Spleen (tissue), 11 donors: ENCODE measurements around the gene DCUN1D4. TPM values are rescaled to one million over a fixed set of nuclear protein-coding genes. Genes with fewer than 3 reads are reported as not detected.

ENCODE experiments used
- DNase-seq: peaks from one replicate; pipeline ENCODE4 v3.0.0-alpha.2; 2020
- H3K27ac ChIP-seq, 8 donors: fragments of 200-600 bp; sonication (generic) in 7 of 8; 1 replicate in 4 of 8; 2 replicates in 4 of 8; pipeline versions ENCODE4 v1.5.0 to v1.8.0; 2016 to 2021; ENCODE audit warnings: inconsistent platforms in 4 of 8, mild to moderate bottlenecking in 4 of 8, moderate library complexity in 1 of 8
- H3K27me3 ChIP-seq, 7 donors: fragments of 200-600 bp; sonication (generic) in 6 of 7; replicated peaks in 1 of 7; 1 replicate in 4 of 7; 2 replicates in 3 of 7; pipeline versions ENCODE4 v1.5.0 to v1.8.0; 2016 to 2021; ENCODE audit warnings: inconsistent platforms in 3 of 7, mild to moderate bottlenecking in 1 of 7
- H3K36me3 ChIP-seq, 6 donors: fragments of 200-600 bp; sonication (generic) in 5 of 6; 1 replicate in 4 of 6; 2 replicates in 2 of 6; pipeline versions ENCODE4 v1.5.0 to v1.8.0; 2016 to 2021; ENCODE audit warnings: inconsistent platforms in 2 of 6
- H3K4me1 ChIP-seq, 6 donors: fragments of 200-600 bp; sonication (generic) in 5 of 6; 1 replicate in 3 of 6; 2 replicates in 3 of 6; pipeline versions ENCODE4 v1.5.0 to v1.8.0; 2016 to 2021; ENCODE audit warnings: inconsistent platforms in 3 of 6
- H3K4me3 ChIP-seq, 8 donors: fragments of 200-600 bp; sonication (generic) in 7 of 8; 1 replicate in 4 of 8; 2 replicates in 4 of 8; pipeline versions ENCODE4 v1.5.0 to v1.8.0; 2016 to 2021; ENCODE audit warnings: inconsistent platforms in 4 of 8, mild to moderate bottlenecking in 4 of 8, moderate library complexity in 2 of 8
- H3K9me3 ChIP-seq, 8 donors: fragments of 200-600 bp; sonication (generic) in 7 of 8; 1 replicate in 4 of 8; 2 replicates in 4 of 8; pipeline versions ENCODE4 v1.5.0 to v1.8.0; 2016 to 2021; ENCODE audit warnings: inconsistent platforms in 4 of 8
- CTCF ChIP-seq, 11 experiments: fragments of 200-600 bp in 7 of 11; fragments of 450-650 bp in 4 of 11; sonication (generic) in 4 of 11; IDR thresholded peaks in 8 of 11; conservative IDR thresholded peaks in 3 of 11; 1 replicate in 7 of 11; 2 replicates in 4 of 11; pipeline versions ENCODE4 v1.4.0 to v1.8.0; 2016 to 2021; ENCODE audit warnings: antibody characterized with exemption in 11 of 11, inconsistent platforms in 4 of 11, mild to moderate bottlenecking in 1 of 11
- POLR2A ChIP-seq, 3 donors: fragments of 450-650 bp; IDR thresholded peaks; one replicate each; pipeline ENCODE4 v1.5.1; 2017; ENCODE audit warnings: antibody characterized with exemption in 3 of 3, mild to moderate bottlenecking in 1 of 3
- POLR2AphosphoS5 ChIP-seq, 3 donors: sonication (generic); formaldehyde crosslinking; IDR thresholded peaks; one replicate each; pipeline ENCODE4 v1.5.1; 2017; ENCODE audit warnings: antibody characterized with exemption in 3 of 3
- WGBS, 5 donors: extraction: QIAGEN DNeasy Blood & Tissue Kit in 3 of 5; methylation state at CpG; one replicate each; pipeline versions ENCODE4 v1.1.5 to v1.1.7; 2013 to 2018; 5-methylcytosine and 5-hydroxymethylcytosine counted together
- intact Hi-C: fragments of 100-400 bp; cut with DNase I; formaldehyde crosslinking; loops from one replicate; pipeline ENCODE4 v1.15.0; 2023; ENCODE audit warnings: low total_unique reads
- polyA plus RNA-seq, 3 donors: library from polyadenylated mRNA; stranded (reverse); fragments of 200-250 nt; gene quantifications; one replicate each; pipeline ENCODE4 v1.2.1, GENCODE V29; 2013
- total RNA-seq, 7 donors: library from RNA; depleted of rRNA in 3 of 7; stranded (reverse); fragments of >200 nt in 3 of 7; fragmentation: NEBNext Ultra II Directional in 4 of 7; extraction: Animal tissue kit (Norgen Biotek cat#: 25700) in 4 of 7; gene quantifications; one replicate each; pipeline versions ENCODE4 v1.1.0 to v1.2.1, GENCODE V29; 2016 to 2021
- donor health status: healthy with polysubstance abuse.
- donor health status: DM: no; HTN: no; CAD: no; lungs with moderate emphysema.
- donor health status: DM: no; HTN: no; CAD: no.
- donor health status: Bipolar disorder and iron deficiency.
- donor health status: healthy.
- donor health status: DM: no; HTN: no; CAD: no.
- donor health status: DM: yes; HTN: yes; CAD: no.

Gene DCUN1D4
- total and polyA plus RNA-seq, 10 donors: 10.8 to 59.8 (median 43.7) TPM

GRCh38 chr4:51845711-51846110 is 2.8 kb downstream of the DCUN1D4 start:
- DNase-seq: no peak
- 38 to 67% (median 58%) methylated on average over 1 of the region's 1 CpG for WGBS, 5 donors
- H3K4me3 ChIP-seq: no peak overlapping the region
- intact Hi-C loops: no loop called here
- H3K4me1 ChIP-seq: peaks cover 0 to 56% (median 26%) of the 10 kb centered on the region in 6 donors
- no peaks in the 10 kb centered on the region for H3K27me3 ChIP-seq
- TF ChIP-seq POLR2AphosphoS5 (IDR thresholded peaks at IDR 0.05) (no peak), CTCF (IDR thresholded peaks at IDR 0.05 in 8 of 11, conservative IDR thresholded peaks at IDR 0.05 in 3 of 11) (no peak), POLR2A (IDR thresholded peaks at IDR 0.05) (no peak)
- H3K36me3 ChIP-seq: no peaks in the 10 kb centered on the region
- peak overlapping the region in 5 of 8 donors; percentile 37 to 97 (median 95) for H3K27ac ChIP-seq
- no peaks in the 10 kb centered on the region for H3K9me3 ChIP-seq

- intact Hi-C loops: no loop called here
- WGBS, 5 donors: 76 to 81% (median 78%) methylated on average over 5 of the region's 5 CpGs
- H3K27me3 ChIP-seq: no peaks in the 10 kb centered on the region
- H3K36me3 ChIP-seq: no peaks in the 10 kb centered on the region
- H3K27ac ChIP-seq: no peak overlapping the region
- peaks cover 0 to 75% (median 37%) of the 10 kb centered on the region in 6 donors for H3K4me1 ChIP-seq
- DNase-seq: no peak
- H3K4me3 ChIP-seq: no peak overlapping the region
- TF ChIP-seq CTCF (IDR thresholded peaks at IDR 0.05 in 8 of 11, conservative IDR thresholded peaks at IDR 0.05 in 3 of 11): no peak
- no peak for TF ChIP-seq POLR2AphosphoS5 (IDR thresholded peaks at IDR 0.05)
- TF ChIP-seq POLR2A (IDR thresholded peaks at IDR 0.05): no peak
- no peaks in the 10 kb centered on the region for H3K9me3 ChIP-seq
Observed at GRCh38 chr4:51849430-51849829, 6.5 kb downstream of the DCUN1D4 start.

GRCh38 chr4:51850294-51850693 is 7.3 kb downstream of the DCUN1D4 start:
- no peak for DNase-seq
- no peaks in the 10 kb centered on the region for H3K36me3 ChIP-seq
- peaks cover 0 to 67% (median 34%) of the 10 kb centered on the region in 6 donors for H3K4me1 ChIP-seq
- no peaks in the 10 kb centered on the region for H3K27me3 ChIP-seq
- no peak overlapping the region for H3K4me3 ChIP-seq
- intact Hi-C loops: no loop called here
- no peak overlapping the region for H3K27ac ChIP-seq
- no peaks in the 10 kb centered on the region for H3K9me3 ChIP-seq
- TF ChIP-seq POLR2AphosphoS5 (IDR thresholded peaks at IDR 0.05) (no peak), POLR2A (IDR thresholded peaks at IDR 0.05) (no peak), CTCF (IDR thresholded peaks at IDR 0.05 in 8 of 11, conservative IDR thresholded peaks at IDR 0.05 in 3 of 11) (no peak)
- WGBS, 5 donors: 92 to 96% (median 92%) methylated on average over 4 of the region's 4 CpGs

GRCh38 chr4:51851090-51851936 is 8.4 kb downstream of the DCUN1D4 start:
- Histone ChIP-seq H3K4me1 (peaks cover 0 to 57% (median 32%) of the 10 kb centered on the region in 6 donors), H3K36me3 (no peaks in the 10 kb centered on the region), H3K27ac (no peak overlapping the region), H3K9me3 (no peaks in the 10 kb centered on the region), H3K4me3 (no peak overlapping the region), H3K27me3 (no peaks in the 10 kb centered on the region)
- no peak for DNase-seq
- intact Hi-C loops: no loop called here
- 70 to 77% (median 72%) methylated on average over 7 of the region's 7 CpGs for WGBS, 5 donors
- TF ChIP-seq POLR2A (IDR thresholded peaks at IDR 0.05) (no peak), POLR2AphosphoS5 (IDR thresholded peaks at IDR 0.05) (no peak), CTCF (IDR thresholded peaks at IDR 0.05 in 8 of 11, conservative IDR thresholded peaks at IDR 0.05 in 3 of 11) (no peak)
